Stimulated activated CD4-positive, alpha-beta T cell treated with anti-CD3 and anti-CD28 coated beads, Interleukin-15, amount 100 ng/mL, for 1 hour (primary cell): ENCODE results near the gene GID4.

Source experiments
- DNase-seq, 2 donors: peaks; one replicate each; pipeline ENCODE4 v3.0.0-alpha.2; 2020; ENCODE audit warnings: low read depth in 1 of 2, low spot score in 1 of 2

Gene GID4

GRCh38 chr17:18042983-18043382 is 3.8 kb downstream of the GID4 start:
- DNase-seq, result no peak

DNA sequence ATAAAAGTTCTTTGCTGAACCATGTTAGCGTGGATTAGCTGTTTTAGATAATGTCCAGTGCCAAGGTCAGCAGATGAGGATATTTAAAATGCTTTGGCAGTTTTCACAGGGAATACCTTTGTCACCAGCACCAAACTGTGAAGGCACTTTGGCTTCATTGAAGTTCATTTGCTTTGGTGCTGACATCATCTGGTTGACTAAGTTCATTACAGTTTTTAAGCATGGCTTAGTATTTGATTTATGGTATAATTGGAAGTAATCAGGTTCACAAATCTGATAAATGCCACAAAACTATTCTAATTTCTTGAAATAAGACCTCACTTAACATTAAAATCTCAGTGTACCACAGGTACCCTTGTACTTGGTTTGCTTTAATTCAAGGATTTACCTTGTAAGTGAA is 4.3 kb downstream of the GID4 start:
- DNase-seq, result no peak

DNA sequence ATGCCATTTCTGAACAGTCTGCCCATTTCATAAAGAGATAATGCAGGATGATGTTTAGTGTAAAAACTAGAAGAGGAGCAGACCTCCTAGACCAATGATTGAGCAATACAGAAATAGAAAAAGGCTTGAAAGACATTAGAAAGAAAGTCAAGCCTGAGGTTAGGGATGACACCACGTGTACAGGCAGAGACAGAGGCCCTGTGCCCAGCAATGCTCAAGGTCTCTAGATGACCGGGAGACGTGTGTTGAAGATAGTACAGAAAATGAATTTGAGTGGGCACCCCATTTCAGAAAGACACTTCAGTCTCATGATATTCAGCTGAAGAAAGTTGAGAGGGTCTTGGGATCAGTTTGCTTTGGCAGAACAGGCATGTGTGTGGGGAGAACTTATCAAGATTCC is 5.4 kb downstream of the GID4 start:
- no peak for DNase-seq

DNA sequence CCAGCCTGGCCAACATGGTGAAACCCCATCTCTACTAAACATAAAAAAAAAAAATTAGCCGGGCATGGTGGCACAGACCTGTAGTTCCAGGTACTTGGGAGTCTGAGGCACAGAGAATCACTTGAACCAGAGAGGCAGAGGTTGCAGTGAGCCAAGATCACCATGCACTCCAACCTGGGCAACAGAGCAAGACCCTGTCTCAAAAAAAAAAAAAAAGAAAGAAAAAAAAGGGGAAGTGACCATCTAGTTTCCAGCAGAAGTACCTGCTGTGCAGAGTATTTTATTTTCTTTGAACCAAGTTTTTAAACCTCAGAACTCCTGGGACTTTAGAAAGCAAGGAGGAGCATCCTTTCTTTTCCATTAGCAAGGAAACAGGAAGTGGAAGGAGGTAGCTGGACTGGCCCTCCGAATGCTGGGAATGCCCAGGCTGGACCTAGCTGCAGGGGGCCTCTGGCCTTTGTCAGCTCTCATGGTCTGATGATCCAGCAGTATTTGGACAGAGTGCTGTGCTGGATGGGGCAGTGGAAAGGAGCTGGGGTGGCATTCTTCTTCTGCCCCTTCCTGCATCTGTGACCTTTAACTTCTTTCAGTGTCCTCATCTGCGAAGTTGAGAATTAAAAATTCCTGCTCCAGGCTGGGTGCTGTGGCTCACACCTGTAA is 6.6 kb downstream of the GID4 start:
- DNase-seq, result no peak

DNA sequence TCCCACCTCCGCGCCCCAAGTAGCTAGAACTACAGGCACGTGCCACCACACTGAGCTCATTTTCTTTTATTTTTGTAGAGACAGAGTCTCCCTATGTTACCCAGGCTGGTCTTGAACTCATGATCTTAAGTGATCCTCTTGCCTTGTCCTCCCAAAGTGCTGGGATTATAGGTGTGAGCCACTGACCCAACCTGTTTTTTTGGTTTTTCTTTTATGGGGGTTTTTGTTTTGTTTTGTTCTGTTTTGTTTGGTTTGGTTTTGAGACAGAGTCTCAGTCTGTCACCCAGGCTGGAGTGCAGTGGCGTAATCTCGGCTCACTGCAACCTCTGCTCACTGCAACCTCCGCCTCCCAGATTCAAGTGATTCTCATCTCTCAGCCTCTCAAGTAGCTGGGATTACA is 16.4 kb downstream of the GID4 start:
- no peak for DNase-seq

DNA sequence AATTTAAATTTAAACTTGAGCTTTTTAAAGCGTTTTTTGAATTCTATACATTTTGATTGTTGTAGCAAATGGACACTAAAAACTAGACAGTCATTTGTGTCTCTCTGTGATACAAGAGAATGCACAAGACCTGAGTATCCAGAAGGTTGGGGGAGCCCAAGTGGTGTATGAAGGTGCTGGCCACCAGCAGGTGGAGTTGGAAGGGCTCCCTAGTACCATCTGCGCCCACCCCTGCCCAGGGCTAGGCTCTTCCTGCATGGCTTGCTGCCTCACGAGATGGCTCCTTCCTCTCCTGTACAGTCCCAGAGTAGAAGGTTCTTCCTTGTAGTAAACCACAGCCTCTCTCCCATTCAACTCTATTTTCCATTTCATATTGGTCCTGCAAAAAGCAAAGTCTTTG is 17.0 kb downstream of the GID4 start:
- no peak for DNase-seq

DNA sequence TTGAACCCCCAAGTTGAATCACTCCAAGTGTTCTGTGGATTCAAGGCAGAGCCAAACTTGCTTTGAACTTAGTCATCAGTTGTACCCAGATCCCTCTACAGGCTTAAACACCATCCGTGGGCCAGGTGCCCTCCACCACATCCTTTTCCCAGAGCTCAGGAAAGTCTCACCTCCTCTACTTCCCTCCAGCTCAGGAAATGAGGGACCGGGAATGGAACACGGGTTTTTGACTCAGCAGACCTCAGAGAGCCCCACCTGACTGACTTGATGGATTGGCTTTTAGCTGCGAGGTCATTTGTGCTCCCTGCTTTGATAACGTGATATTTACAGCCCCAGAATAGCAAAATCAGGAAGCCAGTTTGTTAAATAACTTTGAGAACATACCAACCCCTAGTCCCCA is 20.1 kb downstream of the GID4 start:
- DNase-seq, result no peak

DNA sequence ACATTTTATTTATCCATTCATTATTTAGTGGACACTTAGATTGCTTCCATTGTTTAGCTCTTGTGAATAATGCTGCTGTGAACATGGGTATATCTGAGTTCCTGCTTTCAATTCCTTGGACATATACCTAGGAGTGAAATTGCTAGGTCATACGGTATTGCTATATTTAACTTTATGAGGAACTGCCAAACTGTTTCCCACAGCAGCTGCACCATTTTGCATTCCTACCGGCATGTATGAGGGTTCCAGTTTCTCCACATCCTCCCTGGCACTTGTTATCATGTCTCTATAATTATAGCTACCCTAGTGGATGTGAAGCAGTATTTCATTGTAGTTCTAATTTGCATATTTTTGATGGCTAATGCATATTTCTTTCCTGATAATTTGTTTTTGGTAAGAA is 24.8 kb downstream of the GID4 start:
- no peak for DNase-seq

DNA sequence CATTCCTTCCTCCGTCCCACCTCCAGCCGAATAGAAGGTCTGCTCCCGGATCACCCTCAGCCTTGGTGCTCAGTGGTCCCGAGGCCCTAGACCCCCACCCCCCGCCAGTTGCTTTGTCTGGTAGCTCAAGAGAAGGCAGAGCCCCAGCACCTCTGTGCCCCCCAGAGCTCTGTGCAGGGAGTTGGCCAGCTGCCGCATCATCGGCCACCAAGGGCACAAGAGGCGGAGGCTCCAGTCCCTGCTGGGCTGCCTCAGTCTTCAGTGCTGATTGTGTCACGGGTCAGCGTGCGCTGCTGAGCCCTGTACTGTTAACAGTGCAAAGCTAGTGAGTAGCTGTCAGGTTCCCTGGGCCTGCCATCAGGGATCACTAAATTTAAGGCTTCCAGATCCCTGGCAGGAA is 26.3 kb downstream of the GID4 start:
- no peak for DNase-seq

DNA sequence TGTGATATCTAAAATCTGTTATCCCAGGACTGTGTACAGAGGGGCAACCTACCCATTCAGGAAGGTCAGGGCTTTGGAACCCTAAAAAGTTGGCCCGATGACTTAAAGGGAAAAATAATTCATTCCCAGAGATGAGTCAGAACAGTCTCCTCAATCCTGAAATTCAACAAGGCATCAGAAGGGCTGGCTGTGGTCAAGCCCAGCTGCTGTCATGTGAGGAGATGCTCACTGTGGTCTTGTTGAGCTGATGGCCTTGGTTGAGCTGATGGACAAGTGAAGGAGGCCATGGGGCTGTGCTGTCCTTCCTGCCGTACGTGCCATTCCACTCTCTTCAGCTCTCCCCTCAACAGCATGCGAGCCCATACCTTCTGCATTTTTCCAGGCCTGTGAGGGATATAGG is 27.7 kb downstream of the GID4 start:
- no peak for DNase-seq

GRCh38 chr17:18069101-18069500 is 29.9 kb downstream of the GID4 start:
- no peak for DNase-seq

DNA sequence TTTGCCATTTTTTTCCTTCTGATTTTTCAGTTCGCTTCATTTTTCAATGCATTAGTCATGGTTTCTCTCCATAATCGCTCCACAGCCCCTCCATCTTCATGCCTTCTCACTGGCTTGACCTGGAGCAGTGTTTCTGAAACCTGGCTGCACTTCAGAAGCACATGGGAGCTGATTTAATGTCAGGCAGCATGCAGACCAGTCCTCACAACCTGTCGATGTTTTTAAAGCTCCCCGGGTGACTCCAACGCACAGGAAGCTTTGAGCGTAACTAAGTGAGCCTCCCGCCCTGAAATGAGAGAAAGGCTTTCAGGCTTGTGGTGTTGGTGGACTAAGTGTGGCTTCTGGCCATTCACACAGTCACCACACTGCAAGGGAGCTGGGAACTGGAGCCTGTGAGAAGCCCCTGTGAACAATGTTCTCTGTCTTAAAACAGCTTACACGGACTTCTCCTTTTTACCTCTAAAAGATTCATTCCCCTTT is 31.7 kb downstream of the GID4 start:
- no peak for DNase-seq

DNA sequence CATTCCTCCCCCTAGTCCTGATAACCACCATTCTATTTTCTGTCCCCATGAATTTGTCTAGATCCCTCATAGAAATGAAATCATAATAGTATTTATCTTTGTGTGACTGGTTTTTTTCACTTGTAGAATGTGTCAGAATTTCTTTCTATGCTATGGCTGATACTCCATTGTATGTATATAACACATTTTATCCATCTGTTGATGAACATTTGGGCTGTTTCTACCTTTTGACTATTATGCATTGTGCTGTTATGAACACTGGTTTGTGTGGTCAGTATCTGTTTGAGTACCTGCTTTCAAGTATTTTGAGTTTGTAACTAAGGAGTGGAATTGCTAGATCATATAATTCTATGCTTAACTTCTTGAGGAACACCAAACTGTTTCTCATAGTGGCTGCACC is 32.5 kb downstream of the GID4 start:
- DNase-seq, result no peak

- no peak for DNase-seq
Observed at GRCh38 chr17:18074566-18075272, 35.5 kb downstream of the GID4 start.

DNA sequence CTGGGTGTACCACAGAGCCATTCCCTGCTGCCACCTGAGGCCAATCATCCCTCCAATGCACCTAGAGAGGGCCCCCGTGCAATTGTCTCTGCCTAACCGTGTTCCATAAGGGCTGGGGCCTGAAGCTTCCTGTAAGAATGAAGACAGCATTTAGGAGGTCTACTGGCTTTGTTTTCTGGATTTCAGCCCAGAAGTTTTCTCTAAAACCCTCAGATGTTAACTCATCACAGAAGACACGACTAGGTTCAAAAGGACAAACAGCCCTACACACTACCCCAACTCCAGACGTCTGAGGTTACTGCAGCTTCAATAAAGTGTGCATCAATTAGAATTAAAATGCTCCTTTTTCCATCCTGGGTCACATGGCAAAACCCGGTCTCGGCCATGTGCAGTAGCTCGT is 37.7 kb downstream of the GID4 start:
- no peak for DNase-seq

DNA sequence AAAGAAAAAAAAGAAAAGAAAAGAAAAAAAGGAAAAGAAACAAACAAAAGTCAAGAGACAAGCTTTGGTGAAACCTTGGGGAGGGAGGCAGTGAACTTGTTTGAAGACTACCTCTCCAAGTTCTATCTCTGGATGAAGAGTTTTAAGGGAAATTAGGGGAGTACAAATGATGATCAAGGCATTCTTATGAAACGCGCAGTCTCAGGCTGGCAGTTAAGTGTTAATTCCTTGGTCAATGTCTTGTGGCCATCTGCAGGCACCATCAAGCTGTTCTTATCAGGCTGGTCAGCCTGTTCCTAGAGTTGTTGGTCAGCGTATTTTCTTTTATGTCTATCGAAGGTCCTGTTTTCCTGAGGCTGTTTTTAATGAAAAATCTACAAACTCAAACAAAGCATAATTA is 40.3 kb downstream of the GID4 start:
- no peak for DNase-seq

GRCh38 chr17:18084256-18084655 is 45.0 kb downstream of the GID4 start:
- DNase-seq, result no peak

DNA sequence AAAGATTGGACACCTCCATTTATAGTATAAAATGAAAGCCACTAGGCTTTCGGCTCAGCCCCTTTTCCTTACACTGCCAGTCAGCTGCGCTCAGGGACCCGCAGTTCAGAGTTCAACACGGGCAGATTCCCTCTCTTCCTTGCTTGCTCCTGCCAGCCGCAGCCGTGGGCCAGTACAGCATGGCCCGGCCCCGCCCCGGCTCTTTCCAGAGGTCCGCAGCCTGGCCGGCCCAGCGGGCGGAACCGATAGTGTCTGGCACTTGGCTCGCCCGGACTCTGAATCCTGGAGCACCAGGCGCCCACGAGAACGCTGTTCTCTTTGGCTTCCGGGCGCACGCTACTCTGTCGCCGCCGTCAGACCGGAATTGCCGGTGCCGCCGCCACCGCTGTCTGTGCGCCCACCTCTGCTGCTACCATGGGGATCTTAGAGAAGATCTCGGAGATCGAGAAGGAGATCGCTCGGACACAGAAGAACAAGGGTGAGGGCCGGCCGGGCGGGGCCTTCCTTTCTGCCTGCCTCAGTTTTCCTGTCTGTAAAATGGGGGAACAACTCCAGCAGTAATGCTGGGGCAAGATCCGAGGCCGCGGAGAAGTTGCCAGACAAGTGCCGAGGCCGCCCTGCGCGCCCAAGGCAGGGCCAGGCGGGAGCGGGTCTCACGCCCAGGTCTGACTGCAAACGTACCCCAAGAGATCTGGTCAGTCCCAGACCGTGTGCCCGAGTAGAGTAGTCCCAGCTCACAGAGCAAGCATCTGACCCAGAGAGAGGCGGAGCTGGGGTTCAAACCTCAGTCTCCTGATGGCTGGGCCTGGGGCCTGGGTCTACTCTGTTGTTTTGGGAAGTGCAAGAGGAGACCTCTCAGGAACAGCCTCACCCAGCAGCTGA is 48.6 kb downstream of the GID4 start, which contains the start of gene DRG2:
DRG2 (plus strand) TSS at position 339 of the 882 bp plus-strand sequence; CDS start at position 415, 76 bp downstream.
- DNase-seq, result peak; percentile 79 to 87

DNA sequence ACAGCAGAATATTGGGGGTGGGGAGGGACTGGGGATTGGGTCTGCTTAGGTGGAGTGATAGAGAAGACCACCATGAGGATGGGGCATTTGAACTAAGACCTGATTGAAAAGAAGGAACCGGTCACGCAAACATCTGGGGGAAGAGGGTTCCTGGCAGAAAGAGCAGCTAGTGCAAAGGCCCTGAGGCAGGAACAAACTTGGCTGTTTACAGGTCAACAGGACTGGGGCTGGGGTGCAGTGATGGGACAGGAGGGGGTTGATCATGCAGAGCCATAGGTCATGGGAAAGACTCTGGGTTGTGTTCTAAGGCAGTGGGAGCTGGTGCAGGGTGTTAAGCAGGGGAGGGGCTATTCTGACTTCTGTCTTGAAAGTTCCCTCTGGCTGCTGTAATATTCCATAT is 50.4 kb downstream of the GID4 start:
- no peak for DNase-seq

DNA sequence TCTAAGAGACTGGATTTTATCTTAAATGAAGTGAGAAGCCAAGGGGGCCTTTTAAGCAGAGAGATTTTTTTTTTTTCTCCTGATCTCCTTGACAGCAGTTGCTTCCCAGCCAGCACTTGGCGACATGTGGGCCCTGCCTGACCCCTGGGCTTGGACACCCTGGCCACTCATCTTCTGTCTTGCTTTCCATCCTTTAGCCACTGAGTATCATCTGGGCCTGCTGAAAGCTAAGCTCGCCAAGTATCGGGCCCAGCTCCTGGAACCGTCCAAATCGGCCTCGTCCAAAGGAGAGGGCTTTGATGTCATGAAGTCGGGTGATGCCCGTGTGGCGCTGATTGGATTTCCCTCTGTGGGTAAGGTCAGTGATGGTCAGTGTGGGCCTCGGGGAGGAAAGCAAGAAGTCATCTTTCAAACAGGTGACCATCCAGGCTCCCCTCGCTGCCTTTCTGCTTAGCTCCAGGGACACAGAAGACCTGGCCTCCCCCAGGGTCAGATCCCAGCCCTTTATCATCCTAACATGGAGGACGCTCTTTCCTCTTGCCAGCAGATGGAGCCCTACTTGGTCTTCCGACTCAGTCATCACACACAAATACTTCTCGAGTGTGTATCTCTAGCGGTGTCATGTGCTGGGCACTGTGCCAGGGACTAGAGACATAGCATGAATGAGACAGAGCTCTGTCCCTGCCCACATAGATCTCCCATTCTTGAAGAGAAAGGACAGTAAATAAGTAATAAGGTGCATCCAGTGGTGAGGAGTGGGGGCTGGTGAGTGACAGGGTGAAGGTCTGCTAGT is 54.6 kb downstream of the GID4 start:
- DNase-seq, result no peak

GRCh38 chr17:18094409-18094807 is 55.2 kb downstream of the GID4 start:
- DNase-seq, result no peak
